ENCODE measurements around the gene CDKN2D. TPM values are rescaled to one million over a fixed set of nuclear protein-coding genes. Genes with fewer than 3 reads are reported as not detected.

Gene CDKN2D
- total RNA-seq, 1 experiment from 2014 or later = 13.8 TPM

GRCh38 chr19:10575011-10575716 is 6.4 kb upstream of the CDKN2D start:
- ChIA-PET RAD21 (ENCODE audit: low non-redundant PET in 1 of 2, low total read pairs in 2 of 2, uncharacterized antibody in 2 of 2, unreplicated experiment in 2 of 2) (no interaction called here), CTCF (interaction anchor here (0.6 kb wide), 1 partner anchor 101 kb away, joined by 3 read pairs; no protein-coding TSS in a partner anchor)

More at GRCh38 chr19:10575011-10575716, 6.4 kb upstream of the CDKN2D start:
- no TSS peak for BruUV-seq (replicated peaks)
- H3K79me2 ChIP-seq (ENCODE audit: insufficient read depth, low read length) = no peaks in the 10 kb centered on the region; the same call in 1 of the 2 replicates
- H3K9ac ChIP-seq (ENCODE audit: low read length) = no peak overlapping the region
- POLR2A ChIA-PET = no interaction called here
- H3K36me3 ChIP-seq (ENCODE audit: control insufficient read depth in 1 of 2, insufficient read depth in 2 of 2, low read length in 2 of 2) = peaks cover 5 to 14% of the 10 kb centered on the region in 2 experiments; a peak in 3 of 4 replicates
- TF ChIP-seq POLR2A (IDR thresholded peaks at IDR 0.05; ENCODE audit: borderline replicate concordance, extremely low read depth, insufficient read depth, insufficient read length) = no peak
- TF ChIP-seq YY1 (IDR thresholded peaks at IDR 0.05; ENCODE audit: extremely low read depth, insufficient replicate concordance, low read depth, low read length) = no peak
- TF ChIP-seq CBX3 (IDR thresholded peaks at IDR 0.05; ENCODE audit: low read depth) = no peak
- no peak for TF ChIP-seq ZFX (IDR thresholded peaks at IDR 0.05)
- TF ChIP-seq, protein P1, sequence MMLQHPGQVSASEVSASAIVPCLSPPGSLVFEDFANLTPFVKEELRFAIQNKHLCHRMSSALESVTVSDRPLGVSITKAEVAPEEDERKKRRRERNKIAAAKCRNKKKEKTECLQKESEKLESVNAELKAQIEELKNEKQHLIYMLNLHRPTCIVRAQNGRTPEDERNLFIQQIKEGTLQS (IDR thresholded peaks at IDR 0.05) = no peak
- TF ChIP-seq SIN3A (IDR thresholded peaks at IDR 0.05; ENCODE audit: low read depth) = no peak
- no peak for TF ChIP-seq CTCF (IDR thresholded peaks at IDR 0.05 in 2 of 3, conservative IDR thresholded peaks at IDR 0.05 in 1 of 3; ENCODE audit: borderline replicate concordance in 1 of 3, insufficient read depth in 1 of 3, low read depth in 2 of 3, low read length in 2 of 3)
- TF ChIP-seq REST (IDR thresholded peaks at IDR 0.05; ENCODE audit: low read depth) = no peak
- H3K4me1 ChIP-seq (ENCODE audit: control insufficient read depth in 1 of 2, insufficient read depth in 2 of 2, low read length in 2 of 2) = peaks cover 8 to 30% of the 10 kb centered on the region in 2 experiments; a peak in 3 of 4 replicates
- ATAC-seq (no peak), DNase-seq (ENCODE audit: low read depth, low spot score) (no peak)
- no peak overlapping the region for H3K4me2 ChIP-seq (ENCODE audit: low read length)
- intact Hi-C loops (cut with micrococcal nuclease) = no loop called here
- no peak overlapping the region for H3K27ac ChIP-seq (ENCODE audit: low read depth, low read length)
- no peaks in the 10 kb centered on the region for H3K27me3 ChIP-seq (ENCODE audit: insufficient read depth, low read length)
- no peaks in the 10 kb centered on the region for H4K20me1 ChIP-seq (ENCODE audit: insufficient read depth)
- H3K9me2 ChIP-seq (ENCODE audit: insufficient read depth) = no peaks in the 10 kb centered on the region
- H2AFZ ChIP-seq (ENCODE audit: low read depth, low read length, poor library complexity, severe bottlenecking) = no peak overlapping the region
- no peaks in the 10 kb centered on the region for H3K9me3 ChIP-seq (ENCODE audit: control insufficient read depth in 1 of 2, insufficient read depth in 1 of 2, low read depth in 1 of 2, low read length in 2 of 2)
- no peak overlapping the region for H3K4me3 ChIP-seq (replicated peaks in 1 of 2; ENCODE audit: low read depth in 1 of 2, low read length in 2 of 2)

All from HCT116 (cell line).